Measurements from ENCODE around the gene CDH4.

The CDH4 gene

GRCh38 chr20:61665528-61666470 is 413.7 kb downstream of the CDH4 start:
- DNase-seq, result no peak

GRCh38 chr20:61666471-61666832 is 414.4 kb downstream of the CDH4 start:
- DNase-seq, result no peak

GRCh38 chr20:61667056-61667792 is 415.2 kb downstream of the CDH4 start:
- no peak for DNase-seq

GRCh38 chr20:61668065-61668650 is 416.1 kb downstream of the CDH4 start:
- no peak for DNase-seq

GRCh38 chr20:61668771-61669503 is 416.9 kb downstream of the CDH4 start:
- no peak for DNase-seq

GRCh38 chr20:61670274-61670673 is 418.2 kb downstream of the CDH4 start:
- DNase-seq, result no peak

- no peak for DNase-seq
Measured at GRCh38 chr20:61671559-61671958, 419.5 kb downstream of the CDH4 start.

- DNase-seq, result no peak
Measured at GRCh38 chr20:61673152-61673847, 421.2 kb downstream of the CDH4 start.

- DNase-seq, result no peak
Measured at GRCh38 chr20:61674121-61674520, 422.1 kb downstream of the CDH4 start.

- DNase-seq, result no peak
Measured at GRCh38 chr20:61674688-61675087, 422.6 kb downstream of the CDH4 start.

- no peak for DNase-seq
Measured at GRCh38 chr20:61677928-61678327, 425.9 kb downstream of the CDH4 start.

- DNase-seq, result no peak
Measured at GRCh38 chr20:61678437-61678836, 426.4 kb downstream of the CDH4 start.

- no peak for DNase-seq
Measured at GRCh38 chr20:61679473-61679872, 427.4 kb downstream of the CDH4 start.

- no peak for DNase-seq
Measured at GRCh38 chr20:61680096-61680495, 428.0 kb downstream of the CDH4 start.

- DNase-seq, result no peak
Measured at GRCh38 chr20:61682114-61682995, 430.3 kb downstream of the CDH4 start.

GRCh38 chr20:61682996-61683681 is 431.1 kb downstream of the CDH4 start:
- DNase-seq, result no peak

GRCh38 chr20:61683721-61684120 is 431.7 kb downstream of the CDH4 start:
- no peak for DNase-seq

- DNase-seq, result no peak
Measured at GRCh38 chr20:61684136-61684535, 432.1 kb downstream of the CDH4 start.

- DNase-seq, result no peak
Measured at GRCh38 chr20:61684583-61685235, 432.6 kb downstream of the CDH4 start.

GRCh38 chr20:61685462-61685861 is 433.4 kb downstream of the CDH4 start:
- no peak for DNase-seq
